ENCODE measurements around the gene RSPH1. TPM values are rescaled to one million over a fixed set of nuclear protein-coding genes. Genes with fewer than 3 reads are reported as not detected.

The RSPH1 gene
- total RNA-seq, 1 donor from 2014 or later = 0.42 TPM

GRCh38 chr21:42523941-42524340 lies 27.9 kb upstream of the RSPH1 start:
- peaks cover 9% of the 10 kb centered on the region for H3K36me3 Mint-ChIP-seq (ENCODE audit: unreplicated experiment)

GRCh38 chr21:42523211-42523610 lies 27.2 kb upstream of the RSPH1 start:
- Mint-ChIP-seq H3K9me3 (ENCODE audit: unreplicated experiment) (peaks cover 5% of the 10 kb centered on the region), H3K4me1 (ENCODE audit: low read depth, unreplicated experiment) (peaks cover 46% of the 10 kb centered on the region), H3K27me3 (ENCODE audit: unreplicated experiment) (peaks cover 2% of the 10 kb centered on the region), H3K27ac (ENCODE audit: unreplicated experiment) (peak overlapping the region; percentile 36), H3K4me3 (ENCODE audit: unreplicated experiment) (no peak overlapping the region), H3K36me3 (ENCODE audit: unreplicated experiment) (peaks cover 9% of the 10 kb centered on the region)
- no peak for DNase-seq
- TF ChIP-seq CTCF (IDR thresholded peaks at IDR 0.05; ENCODE audit: partially characterized antibody, unreplicated experiment) = no peak

More at GRCh38 chr21:42523941-42524340, 27.9 kb upstream of the RSPH1 start:
- Mint-ChIP-seq H3K4me1 (ENCODE audit: low read depth, unreplicated experiment) (peaks cover 46% of the 10 kb centered on the region), H3K9me3 (ENCODE audit: unreplicated experiment) (peaks cover 5% of the 10 kb centered on the region), H3K27me3 (ENCODE audit: unreplicated experiment) (peaks cover 2% of the 10 kb centered on the region), H3K4me3 (ENCODE audit: unreplicated experiment) (peak overlapping the region; percentile 90), H3K27ac (ENCODE audit: unreplicated experiment) (peak overlapping the region; percentile 93)
- no peak for TF ChIP-seq CTCF (IDR thresholded peaks at IDR 0.05; ENCODE audit: partially characterized antibody, unreplicated experiment)
- DNase-seq = no peak

DNA sequence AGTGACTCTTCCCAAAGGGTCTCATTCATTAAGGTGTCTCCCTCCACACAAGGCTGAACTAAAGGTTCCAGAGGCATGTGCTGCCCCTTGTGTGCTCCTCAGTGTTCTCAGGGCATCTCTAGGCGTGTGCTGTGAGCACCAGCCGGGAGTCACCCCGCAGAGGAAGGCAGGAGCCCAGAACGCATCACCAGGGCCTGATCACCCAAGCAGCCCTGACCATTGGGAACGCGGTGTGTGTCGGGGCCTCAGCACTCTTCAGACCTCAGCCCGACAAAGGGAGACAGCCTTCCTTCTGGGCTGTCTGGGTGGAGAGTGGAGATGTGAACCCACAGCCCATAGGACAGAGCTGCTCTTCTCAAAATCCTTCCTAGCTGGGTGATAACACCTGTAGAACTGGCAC lies 26.7 kb upstream of the RSPH1 start:
- H3K27me3 Mint-ChIP-seq (ENCODE audit: unreplicated experiment) = peaks cover 2% of the 10 kb centered on the region
- H3K9me3 Mint-ChIP-seq (ENCODE audit: unreplicated experiment) = peaks cover 5% of the 10 kb centered on the region
- TF ChIP-seq CTCF (IDR thresholded peaks at IDR 0.05; ENCODE audit: partially characterized antibody, unreplicated experiment) = no peak
- no peak overlapping the region for H3K27ac Mint-ChIP-seq (ENCODE audit: unreplicated experiment)
- H3K36me3 Mint-ChIP-seq (ENCODE audit: unreplicated experiment) = peaks cover 9% of the 10 kb centered on the region
- peaks cover 43% of the 10 kb centered on the region for H3K4me1 Mint-ChIP-seq (ENCODE audit: low read depth, unreplicated experiment)
- H3K4me3 Mint-ChIP-seq (ENCODE audit: unreplicated experiment) = no peak overlapping the region
- DNase-seq = no peak

GRCh38 chr21:42522271-42522670 lies 26.2 kb upstream of the RSPH1 start:
- no peak for TF ChIP-seq CTCF (IDR thresholded peaks at IDR 0.05; ENCODE audit: partially characterized antibody, unreplicated experiment)
- H3K27ac Mint-ChIP-seq (ENCODE audit: unreplicated experiment) = no peak overlapping the region

GRCh38 chr21:42521805-42522204 lies 25.8 kb upstream of the RSPH1 start:
- DNase-seq = no peak
- no peak for TF ChIP-seq CTCF (IDR thresholded peaks at IDR 0.05; ENCODE audit: partially characterized antibody, unreplicated experiment)
- Mint-ChIP-seq H3K27ac (ENCODE audit: unreplicated experiment) (no peak overlapping the region), H3K4me3 (ENCODE audit: unreplicated experiment) (peak overlapping the region; percentile 44), H3K4me1 (ENCODE audit: low read depth, unreplicated experiment) (peaks cover 39% of the 10 kb centered on the region), H3K36me3 (ENCODE audit: unreplicated experiment) (peaks cover 7% of the 10 kb centered on the region), H3K9me3 (ENCODE audit: unreplicated experiment) (peaks cover 5% of the 10 kb centered on the region), H3K27me3 (ENCODE audit: unreplicated experiment) (peaks cover 2% of the 10 kb centered on the region)

More at GRCh38 chr21:42522271-42522670, 26.2 kb upstream of the RSPH1 start:
- DNase-seq = no peak
- H3K36me3 Mint-ChIP-seq (ENCODE audit: unreplicated experiment) = peaks cover 9% of the 10 kb centered on the region
- H3K9me3 Mint-ChIP-seq (ENCODE audit: unreplicated experiment) = peaks cover 5% of the 10 kb centered on the region
- peaks cover 38% of the 10 kb centered on the region for H3K4me1 Mint-ChIP-seq (ENCODE audit: low read depth, unreplicated experiment)
- peak overlapping the region; percentile 44 for H3K4me3 Mint-ChIP-seq (ENCODE audit: unreplicated experiment)
- H3K27me3 Mint-ChIP-seq (ENCODE audit: unreplicated experiment) = peaks cover 2% of the 10 kb centered on the region
